IMR-90 (cell line): ENCODE measurements around the gene DPF3. TPM values are rescaled to one million over a fixed set of nuclear protein-coding genes. Genes with fewer than 3 reads are reported as not detected.

Experiments
- ATAC-seq: fragments of 200-7000 bp; cut with Tn5 transposase; 2 replicates; pipeline ENCODE4 v1.9.1; 2020; ENCODE audit warnings: low read depth, mild to moderate bottlenecking, moderate library complexity
- BruUV-seq: library from RNA; stranded (reverse); fragments of 400-500 nt; replicated peaks from 2 replicates; lab custom pipeline; 2021; lab: Mats Ljungman, UMichigan
- CTCF ChIA-PET: fragments of 300-600 bp; formaldehyde crosslinking; extraction: SDS; loops from one replicate; lab custom pipeline; 2021; ENCODE audit warnings: antibody characterized with exemption; lab: Yijun Ruan, JAX
- POLR2A ChIA-PET: fragments of 300-600 bp; sonication (Branson Sonifier 250); formaldehyde crosslinking; loops from one replicate; lab custom pipeline; 2022; ENCODE audit warnings: antibody characterized with exemption; ENCODE audit not compliant: unreplicated experiment; lab: Charles Lee
- DNase-seq: peaks from one replicate; pipeline ENCODE4 v3.0.0; 2013
- H2AFZ ChIP-seq: replicated peaks from 2 replicates; pipeline ENCODE3; 2013; ENCODE audit warnings: low read length, mild to moderate bottlenecking; ENCODE audit not compliant: poor library complexity
- H2AK5ac ChIP-seq: 2 replicates; pipeline ENCODE4 v1.6.1; 2013; ENCODE audit warnings: low read depth, low read length, inconsistent platforms
- H2AK9ac ChIP-seq: replicated peaks from 2 replicates; pipeline ENCODE3; 2013; ENCODE audit warnings: mild to moderate bottlenecking, low read depth, low read length, moderate library complexity; ENCODE audit not compliant: poor library complexity
- H2BK120ac ChIP-seq: 2 replicates; pipeline ENCODE4 v1.6.1; 2013; ENCODE audit warnings: low read depth, low read length, inconsistent platforms
- H2BK15ac ChIP-seq: 3 replicates; pipeline ENCODE4 v1.6.1; 2013; ENCODE audit warnings: low read depth, low read length, inconsistent platforms
- H2BK20ac ChIP-seq: 2 replicates; pipeline ENCODE4 v1.6.1; 2013; ENCODE audit warnings: low read depth, mild to moderate bottlenecking, inconsistent platforms, low read length, moderate library complexity
- H2BK5ac ChIP-seq: 2 replicates; pipeline ENCODE4 v1.6.1; 2013; ENCODE audit warnings: mild to moderate bottlenecking, low read depth, low read length, inconsistent platforms; ENCODE audit not compliant: poor library complexity, severe bottlenecking
- H3K14ac ChIP-seq: replicated peaks from 2 replicates; pipeline ENCODE4 v1.6.1; 2013; ENCODE audit warnings: low read depth, low read length, inconsistent platforms
- H3K18ac ChIP-seq: 2 replicates; pipeline ENCODE4 v1.6.1; 2013; ENCODE audit warnings: low read depth, low read length, control low read depth
- H3K23ac ChIP-seq: 2 replicates; pipeline ENCODE4 v1.6.1; 2013; ENCODE audit warnings: low read depth, low read length, inconsistent platforms
- H3K27ac ChIP-seq: 2 replicates; pipeline ENCODE4 v1.5.1; 2013; ENCODE audit warnings: mild to moderate bottlenecking, control low read depth, low read length; ENCODE audit not compliant: insufficient read depth
- H3K27me3 ChIP-seq: 2 replicates; pipeline ENCODE4 v1.6.1; 2013; ENCODE audit warnings: low read length; ENCODE audit not compliant: control insufficient read depth, insufficient read depth
- H3K36me3 ChIP-seq: 2 replicates; pipeline ENCODE4 v1.6.1; 2013; ENCODE audit warnings: low read length, mixed read lengths; ENCODE audit not compliant: control insufficient read depth, insufficient read depth
- H3K4ac ChIP-seq: 2 replicates; pipeline ENCODE4 v1.6.1; 2013; ENCODE audit warnings: low read depth, low read length, inconsistent platforms
- H3K4me1 ChIP-seq: 2 replicates; pipeline ENCODE4 v1.6.1; 2013; ENCODE audit warnings: low read length, mixed read lengths; ENCODE audit not compliant: control insufficient read depth, insufficient read depth
- H3K4me2 ChIP-seq: 2 replicates; pipeline ENCODE4 v1.6.1; 2013; ENCODE audit warnings: low read depth, mild to moderate bottlenecking, control low read depth, low read length, moderate library complexity
- H3K4me3 ChIP-seq: 2 replicates; pipeline ENCODE4 v1.5.1; 2013; ENCODE audit warnings: low read depth, mild to moderate bottlenecking, control low read depth, low read length, moderate library complexity; ENCODE audit not compliant: insufficient read depth
- H3K56ac ChIP-seq: 2 replicates; pipeline ENCODE4 v1.6.1; 2013; ENCODE audit warnings: low read length, inconsistent platforms; ENCODE audit not compliant: insufficient read depth; ENCODE audit errors: extremely low read depth
- H3K79me1 ChIP-seq, 2 experiments: 2 replicates each; pipeline ENCODE4 v1.6.1; 2013; ENCODE audit warnings: low read length in 2 of 2, inconsistent platforms in 1 of 2, low read depth in 1 of 2
- H3K9ac ChIP-seq: 2 replicates; pipeline ENCODE4 v1.6.1; 2013; ENCODE audit warnings: low read depth, low read length, control low read depth
- H3K9me1 ChIP-seq: 2 replicates; pipeline ENCODE4 v1.6.1; 2013; ENCODE audit warnings: low read length, inconsistent platforms; ENCODE audit not compliant: insufficient read depth
- H3K9me3 ChIP-seq: 2 replicates; pipeline ENCODE4 v1.6.1; 2013; ENCODE audit warnings: low read length; ENCODE audit not compliant: control insufficient read depth, insufficient read depth
- H4K20me1 ChIP-seq: 2 replicates; pipeline ENCODE4 v1.6.1; 2013; ENCODE audit warnings: low read length, inconsistent platforms; ENCODE audit not compliant: insufficient read depth
- H4K5ac ChIP-seq: 2 replicates; pipeline ENCODE4 v1.6.1; 2013; ENCODE audit warnings: mild to moderate bottlenecking, low read depth, low read length, control low read depth
- H4K8ac ChIP-seq, 2 experiments: 2 replicates each; pipeline ENCODE4 v1.6.1; 2013; ENCODE audit warnings: low read depth in 2 of 2, low read length in 2 of 2, control low read depth in 1 of 2, inconsistent platforms in 1 of 2
- H4K91ac ChIP-seq: 2 replicates; pipeline ENCODE4 v1.6.1; 2013; ENCODE audit warnings: low read depth, low read length, inconsistent platforms; ENCODE audit not compliant: insufficient read depth
- FOS ChIP-seq: fragments of 150-350 bp; IDR thresholded peaks from 2 replicates; pipeline ENCODE4 v1.6.1; 2016; ENCODE audit warnings: low read depth, low read length
- MAZ ChIP-seq: IDR thresholded peaks from 2 replicates; pipeline ENCODE4 v1.6.1; 2012; ENCODE audit warnings: low read depth, mild to moderate bottlenecking, low read length, improper control_type of control experiment, moderate library complexity, borderline replicate concordance
- WGBS, 2 experiments: methylation state at CpG; one replicate each; pipeline versions ENCODE4 v1.1.5 to v1.1.7; 2013; ENCODE audit warnings: missing lambda C conversion rate in 2 of 2; ENCODE audit not compliant: insufficient read length in 1 of 2; ENCODE audit errors: extremely low coverage in 2 of 2; 5-methylcytosine and 5-hydroxymethylcytosine counted together
- dilution Hi-C: fragments of 300-500 bp; cut with HindIII; formaldehyde crosslinking; loops from one replicate; pipeline ENCODE4 v1.14.3; 2018; ENCODE audit warnings: low sequenced_read_pairs; ENCODE audit not compliant: unreplicated experiment
- in situ Hi-C: fragments of 300-500 bp; cut with MboI; formaldehyde crosslinking; loops from 3 replicates; pipeline ENCODE4 v1.14.3; 2019; ENCODE audit warnings: low sequenced_read_pairs, inconsistent platforms, mixed read lengths
- intact Hi-C: fragments of 100-400 bp; cut with micrococcal nuclease; formaldehyde crosslinking; loops from 2 replicates; pipeline ENCODE4 v1.10.0; 2022
- polyA plus RNA-seq, 3 experiments: library from polyadenylated mRNA; depleted of rRNA; stranded (reverse); fragments of >200 nt; gene quantifications; 2 replicates each; pipeline ENCODE4 v1.2.3, GENCODE V29; 2012; ENCODE audit warnings: low replicate concordance in 1 of 3
- total RNA-seq: library from RNA; depleted of rRNA; stranded (reverse); fragments of >200 nt; gene quantifications from 2 replicates; pipeline ENCODE4 v1.2.3, GENCODE V29; 2012

DPF3 gene
- total and polyA plus RNA-seq, 2 of the 4 experiments (the other 2 are of a cell fraction) = 30.5 to 32.8 TPM

- H3K9me1 ChIP-seq = peaks cover 7% of the 10 kb centered on the region
- ATAC-seq (peak; percentile 46), DNase-seq (peak; percentile 79)
- H3K9me3 ChIP-seq = peaks cover 5% of the 10 kb centered on the region
- ChIA-PET POLR2A (no interaction called here), CTCF (no interaction called here)
- H3K79me1 ChIP-seq = peaks cover 0 to 12% of the 10 kb centered on the region in 2 experiments; a peak in 2 of 4 replicates
- no peaks in the 10 kb centered on the region for H3K36me3 ChIP-seq
- H2BK120ac ChIP-seq = peak overlapping the region; percentile 100
- in situ Hi-C loops (no loop called here), intact Hi-C loops (loop anchor here (5.0 kb wide), 1 partner anchor 114 kb away; no protein-coding TSS in a partner anchor), dilution Hi-C loops (no loop called here)
- peak overlapping the region; percentile 94 for H3K14ac ChIP-seq
- H3K4me2 ChIP-seq = peak overlapping the region; percentile 64
- H3K27ac ChIP-seq = peak overlapping the region; percentile 99
- 0 out of 2 replicates have a peak, but pooled peaks have one; percentile 28 for TF ChIP-seq FOS
- no peak for TF ChIP-seq MAZ
- H4K20me1 ChIP-seq = no peaks in the 10 kb centered on the region
- peak overlapping the region; percentile 99 for H4K91ac ChIP-seq
- H3K27me3 ChIP-seq = no peaks in the 10 kb centered on the region
- peak overlapping the region; percentile 96 for H3K23ac ChIP-seq
- peak overlapping the region; percentile 72 to 98 for H4K8ac ChIP-seq
- no TSS peak for BruUV-seq
- peak overlapping the region; percentile 100 for H2BK20ac ChIP-seq
- H3K9ac ChIP-seq = peak overlapping the region; percentile 65; the same call in 1 of the 2 replicates
- H2AK9ac ChIP-seq = peak overlapping the region; percentile 95
- peak overlapping the region; percentile 99 for H2AK5ac ChIP-seq
- H3K56ac ChIP-seq = peak overlapping the region; percentile 95
- peak overlapping the region; percentile 97 for H3K18ac ChIP-seq
- H3K4me1 ChIP-seq = peaks cover 25% of the 10 kb centered on the region
- WGBS, 2 experiments = no CpG with 5 or more reads among the region's 1 CpG
- peak overlapping the region; percentile 100 for H2BK5ac ChIP-seq
- peak overlapping the region; percentile 100 for H3K4ac ChIP-seq
- H4K5ac ChIP-seq = peak overlapping the region; percentile 99
- no peak overlapping the region for H3K4me3 ChIP-seq
- H2BK15ac ChIP-seq = peak overlapping the region; percentile 16; the same call in 2 of the 3 replicates
- H2AFZ ChIP-seq = no peak overlapping the region
These were observed 257.8 kb downstream of the DPF3 start for GRCh38 chr14:72636094-72636493.
